GM13976 (cell line): ENCODE results near the gene ATP9A.

Source experiments
- DNase-seq: peaks from one replicate; pipeline ENCODE4 v3.0.0; 2012; ENCODE audit warnings: low spot score
- CTCF ChIP-seq: IDR thresholded peaks from 2 replicates; pipeline ENCODE4 v1.5.1; 2012; ENCODE audit warnings: borderline replicate concordance, mild to moderate bottlenecking; ENCODE audit not compliant: insufficient read depth; ENCODE audit errors: extremely low read depth, missing control alignments, control extremely low read depth
- in situ Hi-C: fragments of 300-500 bp; cut with MboI; formaldehyde crosslinking; loops from one replicate; pipeline ENCODE4 v1.12.0; 2022; ENCODE audit warnings: low sequenced_read_pairs, mixed read lengths, inconsistent platforms; ENCODE audit not compliant: unreplicated experiment

The ATP9A gene

GRCh38 chr20:51635680-51636079 lies 132.5 kb downstream of the ATP9A start:
- TF ChIP-seq CTCF, result no peak
- DNase-seq, result no peak
- in situ Hi-C loops, result no loop called here

GRCh38 chr20:51634877-51635276 lies 133.3 kb downstream of the ATP9A start:
- DNase-seq, result no peak
- in situ Hi-C loops, result no loop called here
- no peak for TF ChIP-seq CTCF

- TF ChIP-seq CTCF, result no peak
- no peak for DNase-seq
- in situ Hi-C loops, result no loop called here
These were observed 133.9 kb downstream of the ATP9A start for GRCh38 chr20:51634257-51634656.

GRCh38 chr20:51633430-51633829 lies 134.8 kb downstream of the ATP9A start:
- TF ChIP-seq CTCF, result no peak
- in situ Hi-C loops, result no loop called here
- DNase-seq, result no peak

GRCh38 chr20:51631953-51632352 lies 136.2 kb downstream of the ATP9A start:
- no peak for TF ChIP-seq CTCF
- no peak for DNase-seq
- in situ Hi-C loops, result no loop called here

- DNase-seq, result no peak
- no peak for TF ChIP-seq CTCF
- in situ Hi-C loops, result no loop called here
These were observed 136.9 kb downstream of the ATP9A start for GRCh38 chr20:51631011-51631950.
